Renal cortical epithelial cell (primary cell): Measurements from ENCODE around the gene SF3B2. TPM values are rescaled to one million over a fixed set of nuclear protein-coding genes. Genes with fewer than 3 reads are reported as not detected.
"Not testable (repeated sequence)": the region's sequence is repeated elsewhere in the genome, so short reads cannot be mapped to it uniquely, and the experiment has no call there.

ENCODE experiments used
- DNase-seq: peaks from one replicate; pipeline ENCODE4 v3.0.0-alpha.2; 2011; ENCODE audit warnings: low read depth
- total RNA-seq: library from RNA; depleted of rRNA; stranded (reverse); fragments of >200 nt; gene quantifications from 2 replicates; pipeline ENCODE4 v1.2.3, GENCODE V29; 2014

The SF3B2 gene
- total RNA-seq, 1 donor from 2014 or later, result 141 TPM

- peak; percentile 26 for DNase-seq
Observed at GRCh38 chr11:66106786-66107599, 54.8 kb downstream of the SF3B2 start.

GRCh38 chr11:66107600-66108510, 55.7 kb downstream of the SF3B2 start:
- DNase-seq, result no peak

GRCh38 chr11:66109294-66109693, 57.1 kb downstream of the SF3B2 start:
- DNase-seq, result no peak

DNA sequence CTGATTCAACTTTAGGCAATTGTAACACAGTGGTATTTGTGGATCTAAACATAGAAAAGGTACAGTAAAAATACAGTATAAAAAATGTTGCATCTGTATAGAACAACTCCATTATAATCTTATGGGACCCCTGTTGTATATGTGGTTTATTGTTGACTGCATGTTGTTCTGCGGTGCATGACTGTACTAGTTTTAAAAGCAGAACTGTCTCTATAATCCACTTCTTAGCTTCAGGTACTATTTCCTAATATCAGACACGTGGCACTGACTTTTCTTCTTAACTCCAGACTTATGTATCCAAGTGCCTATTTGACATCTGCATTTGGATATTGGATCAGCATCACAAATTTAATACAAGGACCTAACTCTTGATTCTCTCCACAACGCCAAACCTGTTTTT, 59.0 kb downstream of the SF3B2 start:
- no peak for DNase-seq

- DNase-seq, result no peak
Observed at GRCh38 chr11:66112041-66112491, 59.9 kb downstream of the SF3B2 start.

GRCh38 chr11:66112601-66113499, 60.7 kb downstream of the SF3B2 start:
- DNase-seq, result peak; percentile 92

- DNase-seq, result not testable (repeated sequence)
Observed at GRCh38 chr11:66114957-66115356, 62.8 kb downstream of the SF3B2 start.

DNA sequence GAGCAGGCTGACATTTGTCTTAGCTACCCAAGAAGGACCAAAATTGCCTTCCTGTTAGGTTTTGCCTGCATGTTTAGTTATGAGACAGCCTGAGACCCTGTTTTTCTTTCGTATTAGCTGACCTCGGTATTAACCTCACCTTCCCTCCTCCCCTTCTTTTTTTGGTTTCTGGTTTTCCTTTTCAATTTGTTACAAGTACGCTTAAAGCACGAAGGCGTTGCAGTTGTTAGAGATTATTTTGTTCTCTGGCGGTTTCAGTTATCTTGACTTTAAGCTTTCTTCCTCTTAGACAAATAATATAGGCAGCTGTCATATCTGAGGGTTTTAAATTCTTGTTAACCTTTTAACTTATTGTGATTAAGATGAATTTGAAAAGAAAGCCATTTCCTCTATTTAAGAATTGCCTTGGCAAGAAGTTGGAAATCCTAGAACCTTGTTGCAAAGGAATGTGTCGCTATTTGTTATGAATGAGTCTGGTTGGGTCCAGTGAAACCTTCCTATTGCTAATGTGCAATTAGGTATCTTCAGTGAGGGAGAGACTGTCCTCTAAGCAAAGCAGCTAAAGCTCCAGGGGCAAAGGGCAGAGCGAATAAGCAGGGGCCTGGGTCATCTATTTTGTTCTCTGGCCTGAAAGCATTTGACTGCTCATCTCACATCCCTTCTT, 63.6 kb downstream of the SF3B2 start:
- no peak for DNase-seq

- no peak for DNase-seq
Observed at GRCh38 chr11:66116576-66117361, 64.6 kb downstream of the SF3B2 start.

- DNase-seq, result no peak
Observed at GRCh38 chr11:66118847-66119246, 66.7 kb downstream of the SF3B2 start.

Other genes starting within 250 kb of the SF3B2 start
- 0.40 TPM in 1 of 2 replicates, not detected in the other for gene SNX32, start 218.4 kb upstream of the SF3B2 start, total RNA-seq
- 1,035 and 1,160 TPM in 2 replicates for gene CFL1, start 194.2 kb upstream of the SF3B2 start, total RNA-seq
- 37.0 and 52.4 TPM in 2 replicates for gene MUS81, start 191.9 kb upstream of the SF3B2 start, total RNA-seq
- gene EFEMP2, start 179.6 kb upstream of the SF3B2 start, total RNA-seq, result 18.9 and 35.0 TPM in 2 replicates
- gene CTSW, start 172.5 kb upstream of the SF3B2 start, total RNA-seq, result 0.35 TPM in 1 of 2 replicates, not detected in the other
- gene FIBP, start 163.9 kb upstream of the SF3B2 start, total RNA-seq, result 96.8 and 192 TPM in 2 replicates
- 10.0 and 13.5 TPM in 2 replicates for gene CCDC85B, start 161.7 kb upstream of the SF3B2 start, total RNA-seq
- gene FOSL1, start 152.0 kb upstream of the SF3B2 start, total RNA-seq, result 4.2 and 9.7 TPM in 2 replicates
- gene C11orf68, start 133.3 kb upstream of the SF3B2 start, total RNA-seq, result 6.9 and 15.7 TPM in 2 replicates
- gene DRAP1, start 132.9 kb upstream of the SF3B2 start, total RNA-seq, result 54.2 and 117 TPM in 2 replicates
- not detected in 2 replicates for gene TSGA10IP, start 106.9 kb upstream of the SF3B2 start, total RNA-seq
- gene SART1, start 90.6 kb upstream of the SF3B2 start, total RNA-seq, result 10.8 and 43.3 TPM in 2 replicates
- gene EIF1AD, start 50.2 kb upstream of the SF3B2 start, total RNA-seq, result 38.0 and 39.0 TPM in 2 replicates
- 10.6 and 14.3 TPM in 2 replicates for gene BANF1, start 49.9 kb upstream of the SF3B2 start, total RNA-seq
- 2.3 and 140 TPM in 2 replicates for gene CST6, start 40.4 kb upstream of the SF3B2 start, total RNA-seq
- 0.65 TPM in 1 of 2 replicates, not detected in the other for gene CATSPER1, start 25.9 kb upstream of the SF3B2 start, total RNA-seq
- gene GAL3ST3, start 3.2 kb upstream of the SF3B2 start, total RNA-seq, result 0.87 and 1.8 TPM in 2 replicates
- 19.4 and 61.2 TPM in 2 replicates for gene PACS1, start 17.9 kb downstream of the SF3B2 start, total RNA-seq
- gene KLC2, start 205.3 kb downstream of the SF3B2 start, total RNA-seq, result 12.0 and 33.4 TPM in 2 replicates
- gene RAB1B, start 216.3 kb downstream of the SF3B2 start, total RNA-seq, result 87.3 and 140 TPM in 2 replicates
- gene CNIH2, start 225.8 kb downstream of the SF3B2 start, total RNA-seq, result 0.15 TPM in 1 of 2 replicates, not detected in the other
- gene YIF1A, start 236.8 kb downstream of the SF3B2 start, total RNA-seq, result 87.7 and 166 TPM in 2 replicates
- gene TMEM151A, start 239.5 kb downstream of the SF3B2 start, total RNA-seq, result 0.10 TPM in 1 of 2 replicates, not detected in the other